GM12865 (cell line): ENCODE data around the gene GPX7.

Experiments
- DNase-seq: peaks from one replicate; pipeline ENCODE4 v3.0.0; 2010; ENCODE audit warnings: low read depth
- H3K4me3 ChIP-seq: 2 replicates; pipeline ENCODE4 v1.5.1; 2011; ENCODE audit warnings: mild to moderate bottlenecking, low read depth, low read length, control low read depth
- TF ChIP-seq, protein P1 (sequence below): IDR thresholded peaks from 2 replicates; pipeline ENCODE4 v1.5.1; 2011; ENCODE audit warnings: low read length, control low read depth, low read depth, inconsistent platforms; ENCODE audit not compliant: insufficient read depth; ENCODE audit errors: missing control alignments

GPX7 gene

GRCh38 chr1:52601991-52602855 lies at the start of gene GPX7:
GPX7 (plus strand) TSS chr1:52602371; CDS start chr1:52602410, 39 bp downstream.
- peak; percentile 68 for DNase-seq
- peak within 1 kb of the TSS; percentile 53 for H3K4me3 ChIP-seq
- TF ChIP-seq, protein P1, sequence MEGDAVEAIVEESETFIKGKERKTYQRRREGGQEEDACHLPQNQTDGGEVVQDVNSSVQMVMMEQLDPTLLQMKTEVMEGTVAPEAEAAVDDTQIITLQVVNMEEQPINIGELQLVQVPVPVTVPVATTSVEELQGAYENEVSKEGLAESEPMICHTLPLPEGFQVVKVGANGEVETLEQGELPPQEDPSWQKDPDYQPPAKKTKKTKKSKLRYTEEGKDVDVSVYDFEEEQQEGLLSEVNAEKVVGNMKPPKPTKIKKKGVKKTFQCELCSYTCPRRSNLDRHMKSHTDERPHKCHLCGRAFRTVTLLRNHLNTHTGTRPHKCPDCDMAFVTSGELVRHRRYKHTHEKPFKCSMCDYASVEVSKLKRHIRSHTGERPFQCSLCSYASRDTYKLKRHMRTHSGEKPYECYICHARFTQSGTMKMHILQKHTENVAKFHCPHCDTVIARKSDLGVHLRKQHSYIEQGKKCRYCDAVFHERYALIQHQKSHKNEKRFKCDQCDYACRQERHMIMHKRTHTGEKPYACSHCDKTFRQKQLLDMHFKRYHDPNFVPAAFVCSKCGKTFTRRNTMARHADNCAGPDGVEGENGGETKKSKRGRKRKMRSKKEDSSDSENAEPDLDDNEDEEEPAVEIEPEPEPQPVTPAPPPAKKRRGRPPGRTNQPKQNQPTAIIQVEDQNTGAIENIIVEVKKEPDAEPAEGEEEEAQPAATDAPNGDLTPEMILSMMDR: no peak

GRCh38 chr1:52552505-52553361 lies 49.4 kb upstream of the GPX7 start, which contains the start of gene TUT4:
TUT4 (minus strand) TSS chr1:52553092; CDS start chr1:52526280, 26,812 bp downstream.
- H3K4me3 ChIP-seq: peak within 1 kb of the TSS; percentile 97
- TF ChIP-seq, protein P1: peak; percentile 16
- peak; percentile 87 for DNase-seq

DNA sequence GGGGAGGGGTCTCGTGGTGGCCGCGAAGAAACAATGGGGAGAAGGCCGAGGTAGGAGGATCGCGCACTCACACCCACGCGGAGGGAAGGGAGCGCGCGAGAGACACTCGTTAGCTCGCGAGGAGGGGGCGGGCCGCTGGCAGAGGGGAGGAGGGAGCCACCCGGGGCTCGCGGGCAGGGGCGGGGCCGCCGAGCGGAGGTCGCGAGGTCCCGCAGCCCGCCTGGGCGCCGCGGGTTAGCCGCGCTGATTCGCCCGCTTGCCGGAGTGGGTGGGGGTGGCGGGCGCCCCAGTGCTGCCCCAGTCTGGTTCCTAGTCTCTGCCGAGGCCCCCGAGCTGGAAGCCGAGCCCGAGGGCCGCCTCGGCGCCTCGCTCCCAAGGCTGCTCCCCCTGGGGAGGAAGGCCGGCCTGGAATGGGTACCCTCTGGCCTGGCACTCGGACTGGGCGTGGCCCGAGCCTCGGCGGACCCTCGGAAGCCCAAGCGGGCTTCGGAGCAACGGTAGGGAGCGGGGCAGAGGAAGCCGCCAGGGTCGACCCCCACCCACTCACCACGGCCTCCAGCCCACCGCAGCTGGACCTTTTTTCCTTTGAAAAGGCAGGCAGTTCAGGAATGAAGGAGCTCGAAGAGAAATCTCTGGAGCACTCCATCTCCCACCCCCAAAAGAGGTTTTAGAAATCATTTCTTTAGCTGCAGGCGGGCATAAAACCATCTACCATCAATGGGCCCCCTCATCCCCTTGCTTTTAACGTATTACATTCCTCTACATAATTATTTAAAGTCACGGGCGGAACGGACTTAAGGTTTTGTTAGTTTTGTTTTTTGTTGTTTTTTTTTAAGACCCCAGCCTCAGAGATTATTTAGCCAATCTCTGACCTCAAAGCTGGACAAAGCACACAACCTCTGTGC lies 48.6 kb upstream of the GPX7 start:
- TF ChIP-seq, protein P1: no peak
- H3K4me3 ChIP-seq: peak overlapping the region; percentile 97
- peak; percentile 91 for DNase-seq

GRCh38 chr1:52554267-52554640 lies 47.9 kb upstream of the GPX7 start:
- peak overlapping the region; percentile 97 for H3K4me3 ChIP-seq
- no peak for DNase-seq
- TF ChIP-seq, protein P1: no peak

DNA sequence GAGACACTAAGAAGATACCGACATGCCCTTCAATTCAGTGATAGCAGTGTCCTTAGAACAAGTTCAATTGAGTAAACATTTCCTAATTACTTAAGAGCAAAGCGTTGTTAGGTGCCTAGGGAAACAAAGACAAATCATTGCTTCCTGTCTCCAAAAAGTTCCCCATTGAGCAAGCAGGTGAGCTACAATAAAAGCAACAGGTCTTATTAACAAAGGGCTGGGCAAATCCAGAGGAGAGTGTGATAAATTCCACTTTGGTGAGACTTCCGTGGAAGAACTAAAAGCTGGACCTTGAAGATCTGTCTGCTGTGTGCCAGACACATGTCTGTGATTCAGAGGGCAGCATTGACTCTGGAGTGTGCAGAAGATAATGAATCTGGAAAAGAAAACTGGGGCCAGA lies 47.4 kb upstream of the GPX7 start:
- no peak overlapping the region for H3K4me3 ChIP-seq
- DNase-seq: no peak
- TF ChIP-seq, protein P1: no peak
